ENCODE data around the gene TLN1. TPM values are rescaled to one million over a fixed set of nuclear protein-coding genes. Genes with fewer than 3 reads are reported as not detected.
A peak's percentile ranks its signal among the peaks of the same experiment; 100 is the strongest.

Gene TLN1
- total and polyA plus RNA-seq, 10 of the 15 experiments (the other 5 are each of a cell fraction or from before 2014, with no cell fraction given) = 11.6 to 305 (median 71.9) TPM

GRCh38 chr9:35675204-35675603 lies 56.8 kb downstream of the TLN1 start:
- DNase-seq (ENCODE audit: low read depth, low spot score) (no peak), ATAC-seq (no peak; the same call in 2 of the 3 replicates), FAIRE-seq (no peak)
- Histone ChIP-seq H2AFZ (ENCODE audit: control insufficient read depth, low read depth, low read length) (no peak overlapping the region), H3K4me1 (ENCODE audit: control insufficient read depth, insufficient read depth, low read length) (peaks cover 3% of the 10 kb centered on the region), H4K20me1 (ENCODE audit: control insufficient read depth, insufficient read depth) (no peaks in the 10 kb centered on the region), H3K4me2 (ENCODE audit: control insufficient read depth, insufficient read depth) (peak overlapping the region; percentile 69; the same call in 1 of the 2 replicates), H3K27me3 (replicated peaks in 1 of 2; ENCODE audit: control insufficient read depth in 2 of 2, insufficient read depth in 2 of 2, low read length in 1 of 2) (peaks cover 3 to 7% of the 10 kb centered on the region in 2 experiments), H3K36me3 (ENCODE audit: control insufficient read depth in 2 of 2, insufficient read depth in 2 of 2, low read length in 1 of 2) (no peaks in the 10 kb centered on the region), H3K9ac (ENCODE audit: control insufficient read depth, insufficient read depth, low read length) (no peak overlapping the region), H3K4me3 (0 out of 2 replicates have a peak overlapping the region, but pooled peaks have one; percentile 22), H3K79me2 (ENCODE audit: control insufficient read depth, insufficient read depth, low read length) (no peaks in the 10 kb centered on the region), H3K9me3 (replicated peaks; ENCODE audit: control insufficient read depth, insufficient read depth, low read length) (no peaks in the 10 kb centered on the region), H3K27ac (ENCODE audit: control insufficient read depth, insufficient read depth) (no peak overlapping the region)
- BruUV-seq (replicated peaks) = no TSS peak
- ChIA-PET POLR2A (interaction anchor here (1.1 to 1.9 kb wide), 2 partner anchors 10 to 17 kb away, joined by 3 to 11 read pairs; partner anchors contain the start of genes ARHGEF39, CCDC107 and RMRP), CTCF (interaction anchor here (0.7 to 2.5 kb wide), 8 partner anchors 9 to 52 kb away, joined by 3 to 9 read pairs (median 4); partner anchors contain the start of gene ARHGEF39), SMC1A (ENCODE audit: uncharacterized antibody, unreplicated experiment) (interaction anchor here (0.9 to 1.7 kb wide), 3 partner anchors 10 to 17 kb away, joined by 3 to 4 read pairs (median 3); no protein-coding TSS in a partner anchor), RAD21 (ENCODE audit: unreplicated experiment) (interaction anchor here (0.9 to 1.1 kb wide), 2 partner anchors 21 to 1272 kb away, joined by 3 to 4 read pairs; no protein-coding TSS in a partner anchor)
- in situ Hi-C loops (cut with MboI) = no loop called here
- TF ChIP-seq MTA3 (IDR thresholded peaks at IDR 0.05; ENCODE audit: borderline replicate concordance, low read length) (no peak), HDAC6 (IDR thresholded peaks at IDR 0.05; ENCODE audit: unreplicated experiment) (no peak), ZBTB40 (IDR thresholded peaks at IDR 0.05; ENCODE audit: borderline replicate concordance) (no peak), FOXM1 (IDR thresholded peaks at IDR 0.05; ENCODE audit: low read depth, low read length) (no peak), SIN3A (IDR thresholded peaks at IDR 0.05; ENCODE audit: low read depth, low read length) (no peak), MLLT1 (IDR thresholded peaks at IDR 0.05) (0 out of 2 replicates have a peak, but pooled peaks have one; percentile 23), NFXL1 (IDR thresholded peaks at IDR 0.05; ENCODE audit: borderline replicate concordance) (no peak), ELK1 (IDR thresholded peaks at IDR 0.05; ENCODE audit: low read depth, low read length) (no peak)
- intact Hi-C loops (cut with micrococcal nuclease; ENCODE audit: unreplicated experiment) = no loop called here
- 44% methylated on average over 13 of the region's 13 CpGs for WGBS (ENCODE audit: insufficient coverage, insufficient replicate concordance, low lambda C conversion rate, missing lambda C conversion rate)
